Adrenal gland (tissue), 12 donors: ENCODE measurements around the gene NXNL1. TPM values are rescaled to one million over a fixed set of nuclear protein-coding genes. Genes with fewer than 3 reads are reported as not detected.
"Not testable (repeated sequence)": the region's sequence is repeated elsewhere in the genome, so short reads cannot be mapped to it uniquely, and the experiment has no call there.

Experiments
- DNase-seq, 7 donors: peaks; one replicate each; pipeline ENCODE4 v3.0.0-alpha.2; 2019 to 2020
- H3K27ac ChIP-seq, 5 donors: fragments of 200-600 bp; sonication (generic) in 4 of 5; 1 replicate in 3 of 5; 2 replicates in 2 of 5; pipeline versions ENCODE4 v1.5.1 to v1.8.0; 2016 to 2020; ENCODE audit warnings: mild to moderate bottlenecking in 1 of 5
- H3K27me3 ChIP-seq: fragments of 200-600 bp; 2 replicates; pipeline ENCODE4 v1.8.0; 2021
- H3K36me3 ChIP-seq, 2 donors: fragments of 200-600 bp; replicated peaks in 1 of 2; 1 replicate in 1 of 2; 2 replicates in 1 of 2; pipeline versions ENCODE4 v1.5.1 to v1.8.0; 2018 to 2022
- H3K4me1 ChIP-seq, 2 donors: fragments of 200-600 bp; replicated peaks in 1 of 2; 1 replicate in 1 of 2; 2 replicates in 1 of 2; pipeline versions ENCODE4 v1.5.1 to v1.8.0; 2018 to 2021
- H3K4me3 ChIP-seq, 4 donors: fragments of 200-600 bp; sonication (generic) in 3 of 4; one replicate each; pipeline ENCODE4 v1.5.1; 2016 to 2018
- H3K9me3 ChIP-seq, 3 donors: fragments of 200-600 bp; sonication (generic) in 1 of 3; replicated peaks in 1 of 3; 1 replicate in 2 of 3; 2 replicates in 1 of 3; pipeline versions ENCODE4 v1.5.1 to v1.8.0; 2016 to 2021
- POLR2A ChIP-seq, 2 donors: fragments of 450-650 bp; IDR thresholded peaks; one replicate each; pipeline ENCODE4 v1.6.1; 2017; ENCODE audit warnings: antibody characterized with exemption in 2 of 2, mild to moderate bottlenecking in 2 of 2, moderate library complexity in 1 of 2
- WGBS, 4 donors: extraction: QIAGEN DNeasy Blood & Tissue Kit in 2 of 4; methylation state at CpG; one replicate each; pipeline versions ENCODE4 v1.1.5 to v1.1.7; 2013 to 2017; 5-methylcytosine and 5-hydroxymethylcytosine counted together
- intact Hi-C, 2 donors: fragments of 100-400 bp; cut with DNase I; formaldehyde crosslinking; loops; one replicate each; pipeline versions ENCODE4 v1.14.1 to v1.15.0; 2022 to 2023
- polyA plus RNA-seq, 3 donors: library from polyadenylated mRNA; stranded (reverse); fragments of 200-250 nt in 2 of 3; fragments of 350-450 nt in 1 of 3; fragmentation: Illumina TruSeq in 1 of 3; extraction: RNeasy Lipid Tissue Mini Kit (QIAGEN cat#74804) in 1 of 3; gene quantifications; one replicate each; pipeline ENCODE4 v1.2.3, GENCODE V29; 2013 to 2014
- total RNA-seq, 9 donors: library from RNA; depleted of rRNA in 4 of 9; stranded (reverse); fragments of >200 nt in 4 of 9; fragments of 120-200 nt in 1 of 9; fragmentation: NEBNext Ultra II Directional in 1 of 9; extraction: Animal tissue kit (Norgen Biotek cat#: 25700) in 1 of 9; gene quantifications; one replicate each; pipeline versions ENCODE4 v1.1.0 to v1.2.4, GENCODE V29; 2013 to 2023
- TF ChIP-seq, protein P1 (sequence below), 6 experiments: fragments of 450-650 bp in 4 of 6; fragments of 200-600 bp in 2 of 6; sonication (generic) in 1 of 6; IDR thresholded peaks; 1 replicate in 5 of 6; 2 replicates in 1 of 6; pipeline versions ENCODE4 v1.5.1 to v1.8.0; 2016 to 2021; ENCODE audit warnings: antibody characterized with exemption in 6 of 6, mild to moderate bottlenecking in 2 of 6, moderate library complexity in 1 of 6
- donor health status: healthy with polysubstance abuse.
- donor health status: Bipolar disorder and iron deficiency.
- donor health status: DM: yes; HTN: yes; CAD: no.
- donor health status: DM: no; HTN: no; CAD: no.
- donor health status: DM: no; HTN: no; CAD: no.
- donor health status: DM: yes; HTN: yes; CAD: no.

Gene NXNL1
- total and polyA plus RNA-seq, 12 donors: 0.41 to 4.8 (median 1.7) TPM; not detected in 5

DNA sequence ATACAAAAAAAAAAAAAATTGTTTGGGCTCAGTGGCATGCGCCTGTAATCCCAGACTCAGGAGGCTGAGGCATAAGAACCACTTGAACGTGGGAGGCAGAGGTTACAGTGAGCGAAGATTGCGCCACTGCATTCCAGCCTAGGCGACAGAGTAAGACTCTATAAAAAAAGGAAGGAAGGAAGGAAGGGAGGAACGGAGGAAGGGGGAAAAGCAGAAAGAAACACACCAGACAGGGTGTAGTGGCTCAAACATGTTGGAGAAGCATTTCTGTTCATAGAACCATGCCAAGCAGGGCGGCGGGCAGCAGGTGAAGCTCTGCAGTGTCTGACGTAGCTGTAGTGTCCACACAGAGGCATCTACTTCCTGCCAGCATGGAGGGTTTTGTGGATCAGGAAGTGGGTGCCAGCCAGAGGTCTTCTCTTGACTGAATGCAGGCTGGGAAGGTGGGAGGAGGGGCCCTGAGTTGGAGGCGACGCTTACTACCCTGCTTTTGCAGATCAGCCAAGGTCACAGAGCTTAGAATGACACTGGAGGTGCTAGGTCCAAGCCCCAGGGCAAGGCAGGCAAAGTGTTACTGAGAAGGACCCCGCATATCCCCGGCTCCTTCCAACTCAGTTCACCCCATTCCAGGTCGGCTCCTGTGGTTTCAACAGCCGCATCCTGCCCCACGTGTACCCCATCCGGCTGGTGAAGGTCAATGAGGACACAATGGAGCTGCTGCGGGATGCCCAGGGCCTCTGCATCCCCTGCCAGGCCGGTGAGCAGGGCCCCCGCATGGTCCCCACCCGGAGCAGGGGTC, 39.1 kb upstream of the NXNL1 start:
- Histone ChIP-seq H3K9me3 (no peaks in the 10 kb centered on the region), H3K27ac (peak overlapping the region; percentile 18 to 77 (median 53)), H3K27me3 (no peaks in the 10 kb centered on the region), H3K4me1 (peaks cover 8 to 30% of the 10 kb centered on the region in 2 donors), H3K4me3 (no peak overlapping the region), H3K36me3 (peaks cover 0 to 24% of the 10 kb centered on the region in 2 donors)
- 46 to 50% (median 49%) methylated on average over 11 to 21 of the region's 21 CpGs for WGBS, 4 donors
- no peak for TF ChIP-seq POLR2A (IDR thresholded peaks at IDR 0.05)
- TF ChIP-seq, protein P1, sequence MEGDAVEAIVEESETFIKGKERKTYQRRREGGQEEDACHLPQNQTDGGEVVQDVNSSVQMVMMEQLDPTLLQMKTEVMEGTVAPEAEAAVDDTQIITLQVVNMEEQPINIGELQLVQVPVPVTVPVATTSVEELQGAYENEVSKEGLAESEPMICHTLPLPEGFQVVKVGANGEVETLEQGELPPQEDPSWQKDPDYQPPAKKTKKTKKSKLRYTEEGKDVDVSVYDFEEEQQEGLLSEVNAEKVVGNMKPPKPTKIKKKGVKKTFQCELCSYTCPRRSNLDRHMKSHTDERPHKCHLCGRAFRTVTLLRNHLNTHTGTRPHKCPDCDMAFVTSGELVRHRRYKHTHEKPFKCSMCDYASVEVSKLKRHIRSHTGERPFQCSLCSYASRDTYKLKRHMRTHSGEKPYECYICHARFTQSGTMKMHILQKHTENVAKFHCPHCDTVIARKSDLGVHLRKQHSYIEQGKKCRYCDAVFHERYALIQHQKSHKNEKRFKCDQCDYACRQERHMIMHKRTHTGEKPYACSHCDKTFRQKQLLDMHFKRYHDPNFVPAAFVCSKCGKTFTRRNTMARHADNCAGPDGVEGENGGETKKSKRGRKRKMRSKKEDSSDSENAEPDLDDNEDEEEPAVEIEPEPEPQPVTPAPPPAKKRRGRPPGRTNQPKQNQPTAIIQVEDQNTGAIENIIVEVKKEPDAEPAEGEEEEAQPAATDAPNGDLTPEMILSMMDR (IDR thresholded peaks at IDR 0.05): no peak
- DNase-seq: peak in 5 of 7 donors; percentile 37 to 76 (median 61)
- intact Hi-C loops: loop anchor here (10.0 kb wide), 1 partner anchor 75 kb away; no protein-coding TSS in a partner anchor

DNA sequence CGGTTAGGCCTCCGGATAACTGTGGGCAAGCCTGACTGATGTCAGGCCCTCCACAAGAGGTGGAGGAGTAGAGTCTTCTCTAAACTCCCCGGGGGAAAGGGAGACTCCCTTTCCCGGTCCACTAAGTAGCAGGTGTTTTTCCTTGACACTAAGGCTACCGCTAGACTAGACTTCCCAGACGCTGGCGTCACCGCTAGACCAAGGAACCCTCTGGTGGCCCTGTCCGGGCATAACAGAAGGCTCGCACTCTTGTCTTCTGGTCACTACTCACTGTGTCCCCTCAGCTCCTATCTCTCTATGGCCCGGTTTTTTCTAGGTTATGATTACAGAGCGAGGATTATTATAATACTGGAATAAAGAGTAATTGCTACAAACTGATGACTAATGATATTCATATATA, 38.3 kb upstream of the NXNL1 start:
- H3K27ac ChIP-seq: peak overlapping the region in 4 of 5 donors; percentile 18 to 72 (median 46)
- WGBS, 4 donors: 73 to 84% (median 81%) methylated on average over 11 to 12 of the region's 12 CpGs
- not testable (repeated sequence) for H3K9me3 ChIP-seq, H3K4me3 ChIP-seq, H3K27me3 ChIP-seq
- TF ChIP-seq, protein P1 (IDR thresholded peaks at IDR 0.05): peak in 1 of 6 experiments; percentile 10
- peaks cover 8 to 30% of the 10 kb centered on the region in 2 donors for H3K4me1 ChIP-seq
- peaks cover 0 to 24% of the 10 kb centered on the region in 2 donors for H3K36me3 ChIP-seq
- DNase-seq: peak in 2 of 7 donors; percentile 47 to 77
- intact Hi-C loops: loop anchor here (10.0 kb wide), 1 partner anchor 76 kb away; no protein-coding TSS in a partner anchor

DNA sequence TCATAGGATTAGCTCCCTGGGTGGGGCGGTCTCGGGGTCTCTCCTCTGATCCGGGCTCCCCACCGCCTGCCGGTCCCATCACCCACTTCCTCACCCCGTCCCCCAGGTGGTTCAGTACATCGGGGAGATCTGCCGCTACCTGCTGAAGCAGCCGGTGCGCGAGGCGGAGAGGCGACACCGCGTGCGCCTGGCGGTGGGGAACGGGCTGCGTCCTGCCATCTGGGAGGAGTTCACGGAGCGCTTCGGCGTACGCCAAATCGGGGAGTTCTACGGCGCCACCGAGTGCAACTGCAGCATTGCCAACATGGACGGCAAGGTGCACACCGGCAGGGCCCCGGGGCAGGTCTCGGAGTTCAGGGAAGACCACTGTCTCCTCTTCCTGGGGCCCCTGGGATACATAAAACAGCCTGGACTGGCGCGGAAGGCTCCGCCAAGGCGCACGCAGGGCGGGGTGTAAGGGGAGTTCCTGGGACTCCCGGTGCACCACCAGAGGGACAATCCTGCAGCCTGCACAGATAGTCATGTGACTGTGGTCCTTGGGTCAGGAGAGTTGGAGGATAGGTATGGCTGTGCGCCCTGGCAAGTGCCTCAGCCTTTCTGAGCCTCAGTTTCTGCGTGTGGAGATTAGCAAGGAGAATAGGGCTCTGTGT, 36.5 kb upstream of the NXNL1 start:
- Histone ChIP-seq H3K27ac (peak overlapping the region in 2 of 5 donors; percentile 54 to 72), H3K36me3 (peaks cover 0 to 24% of the 10 kb centered on the region in 2 donors), H3K4me1 (peaks cover 8 to 30% of the 10 kb centered on the region in 2 donors), H3K9me3 (no peaks in the 10 kb centered on the region), H3K27me3 (no peaks in the 10 kb centered on the region), H3K4me3 (no peak overlapping the region)
- TF ChIP-seq POLR2A (IDR thresholded peaks at IDR 0.05): no peak
- TF ChIP-seq, protein P1 (IDR thresholded peaks at IDR 0.05): no peak
- intact Hi-C loops: loop anchor here (10.0 kb wide), 1 partner anchor 78 kb away; no protein-coding TSS in a partner anchor
- no peak for DNase-seq
- 68 to 84% (median 74%) methylated on average over 10 to 41 of the region's 41 CpGs for WGBS, 4 donors

DNA sequence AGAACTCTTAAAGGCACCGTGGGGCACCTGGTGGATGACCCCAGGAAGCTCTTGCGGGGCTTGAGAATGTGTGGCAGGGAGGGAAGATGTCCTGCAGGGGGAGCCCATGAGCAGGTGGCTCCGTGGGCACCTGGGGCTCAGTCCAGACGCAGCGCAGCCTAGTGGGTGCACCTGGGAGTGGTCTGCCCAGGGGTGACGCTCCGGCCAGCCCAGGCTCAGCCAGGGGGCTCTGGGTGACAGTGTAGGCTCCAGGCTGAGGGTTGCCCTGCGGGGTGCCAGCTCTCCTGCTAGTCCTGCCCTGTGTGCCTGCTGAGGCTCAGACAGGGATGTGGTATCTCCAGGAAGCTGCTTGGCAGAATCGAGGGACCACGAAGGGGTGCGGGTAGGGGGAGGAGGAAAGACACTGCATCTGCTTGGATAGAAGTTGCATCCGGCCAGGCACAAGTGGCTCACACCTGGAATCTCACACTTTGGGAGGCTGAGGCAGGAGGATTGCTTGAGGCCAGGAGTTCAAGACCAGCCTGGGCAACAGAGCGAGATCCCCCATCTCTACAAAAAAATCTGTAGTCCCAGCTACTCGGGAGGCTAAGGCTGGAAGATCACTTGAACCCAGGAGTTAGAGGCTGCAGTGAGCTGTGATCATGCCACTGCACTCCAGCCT, 35.7 kb upstream of the NXNL1 start:
- TF ChIP-seq, protein P1 (IDR thresholded peaks at IDR 0.05): peak; percentile 78 to 94 (median 90)
- no peak for TF ChIP-seq POLR2A (IDR thresholded peaks at IDR 0.05)
- Histone ChIP-seq H3K36me3 (peaks cover 0 to 24% of the 10 kb centered on the region in 2 donors), H3K9me3 (no peaks in the 10 kb centered on the region), H3K4me3 (no peak overlapping the region), H3K27me3 (no peaks in the 10 kb centered on the region), H3K27ac (peak overlapping the region in 2 of 5 donors; percentile 12 to 17), H3K4me1 (peaks cover 8 to 30% of the 10 kb centered on the region in 2 donors)
- 37 to 48% (median 43%) methylated on average over 11 to 14 of the region's 14 CpGs for WGBS, 4 donors
- intact Hi-C loops: loop anchor here (10.0 kb wide), 1 partner anchor 78 kb away; no protein-coding TSS in a partner anchor
- peak; percentile 61 to 82 (median 80) for DNase-seq
